ENCODE data around the gene MEIS3. TPM values are rescaled to one million over a fixed set of nuclear protein-coding genes. Genes with fewer than 3 reads are reported as not detected.

The MEIS3 gene
- polyA plus RNA-seq, 1 of the 3 experiments (the other 2 are of a cell fraction) = 69.8 TPM

DNA sequence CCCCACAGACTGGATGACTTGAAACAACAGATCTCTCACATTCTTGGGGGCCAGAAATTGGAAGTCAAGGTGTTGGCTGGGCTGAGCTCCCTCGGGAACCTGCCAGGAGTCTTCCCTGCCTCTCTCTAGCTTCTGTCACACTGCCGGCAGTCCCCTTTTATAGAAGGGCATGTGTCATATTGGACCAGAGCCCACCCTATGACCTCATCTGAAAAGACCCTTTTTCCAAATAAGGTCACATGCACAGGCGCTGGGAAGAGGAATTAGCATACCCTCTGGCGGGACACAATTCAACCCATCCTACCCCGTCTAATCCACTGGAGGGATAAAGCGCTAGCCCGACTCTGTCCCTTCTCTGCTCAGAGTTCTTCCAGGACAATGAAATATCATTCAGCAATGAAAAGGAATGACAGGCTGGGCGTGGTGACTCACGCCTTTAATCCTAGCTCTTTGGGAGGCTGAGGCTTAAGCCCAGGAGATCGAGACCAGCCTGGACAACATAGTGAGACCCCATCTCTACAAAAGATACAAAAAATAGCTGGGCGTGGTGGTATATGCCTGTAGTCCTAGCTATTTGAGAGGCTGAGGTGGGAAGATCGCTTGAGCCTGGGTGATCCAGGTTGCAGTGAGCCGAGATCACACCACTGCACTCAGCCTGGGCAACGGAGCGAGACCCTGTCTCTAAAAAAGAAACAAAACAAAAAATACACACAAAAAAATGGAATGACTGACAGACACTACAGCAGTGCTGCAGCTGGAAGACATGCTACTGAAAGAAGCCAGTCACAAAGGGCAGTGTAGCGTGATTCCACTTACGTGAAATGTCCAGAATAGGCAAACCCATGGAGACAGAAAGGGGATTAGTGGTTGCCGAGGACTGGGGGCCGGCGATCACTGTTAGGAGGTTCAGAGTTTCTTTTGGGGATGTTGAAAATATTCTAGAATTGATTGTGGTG lies 28.5 kb downstream of the MEIS3 start:
- Histone ChIP-seq H3K27ac (ENCODE audit: low read depth in 2 of 2, low read length in 1 of 2) (no peak overlapping the region), H3K4me2 (no peak overlapping the region), H3K4me3 (ENCODE audit: low read depth in 2 of 2, low read length in 1 of 2) (no peak overlapping the region; a peak in 1 of 4 replicates), H3K9me2 (no peaks in the 10 kb centered on the region), H3K79me2 (ENCODE audit: insufficient read depth) (no peaks in the 10 kb centered on the region), H4K20me1 (ENCODE audit: insufficient read depth) (no peaks in the 10 kb centered on the region), H3K9me3 (no peaks in the 10 kb centered on the region), H3K4me1 (ENCODE audit: control insufficient read depth in 1 of 2, insufficient read depth in 2 of 2, low read depth in 1 of 2, low read length in 1 of 2) (no peaks in the 10 kb centered on the region), H3K36me3 (replicated peaks in 1 of 2; ENCODE audit: control insufficient read depth in 1 of 2, insufficient read depth in 2 of 2, low read length in 1 of 2) (no peaks in the 10 kb centered on the region), H2AFZ (ENCODE audit: low read depth) (no peak overlapping the region), H3K9ac (no peak overlapping the region), H3K27me3 (ENCODE audit: insufficient read depth) (no peaks in the 10 kb centered on the region), H3F3A (replicated peaks; ENCODE audit: insufficient read depth) (no peaks in the 10 kb centered on the region)
- POLR2A ChIA-PET = no interaction called here
- DNase-seq = no peak
- 69% methylated on average over 20 of the region's 20 CpGs for WGBS (ENCODE audit: low lambda C conversion rate)
- TF ChIP-seq NFIC (IDR thresholded peaks at IDR 0.05; ENCODE audit: borderline replicate concordance) (no peak), FOXJ3 (CRISPR knock-in tag; IDR thresholded peaks at IDR 0.05) (no peak), RAD21 (IDR thresholded peaks at IDR 0.05; ENCODE audit: low read length) (no peak), JUND (IDR thresholded peaks at IDR 0.05) (no peak), GABPA (IDR thresholded peaks at IDR 0.05; ENCODE audit: low read depth) (no peak), ELF1 (IDR thresholded peaks at IDR 0.05) (no peak), FOXM1 (IDR thresholded peaks at IDR 0.05; ENCODE audit: low read depth) (no peak), FOSL2 (IDR thresholded peaks at IDR 0.05; ENCODE audit: borderline replicate concordance, low read depth) (no peak)
- TF ChIP-seq, protein P1, sequence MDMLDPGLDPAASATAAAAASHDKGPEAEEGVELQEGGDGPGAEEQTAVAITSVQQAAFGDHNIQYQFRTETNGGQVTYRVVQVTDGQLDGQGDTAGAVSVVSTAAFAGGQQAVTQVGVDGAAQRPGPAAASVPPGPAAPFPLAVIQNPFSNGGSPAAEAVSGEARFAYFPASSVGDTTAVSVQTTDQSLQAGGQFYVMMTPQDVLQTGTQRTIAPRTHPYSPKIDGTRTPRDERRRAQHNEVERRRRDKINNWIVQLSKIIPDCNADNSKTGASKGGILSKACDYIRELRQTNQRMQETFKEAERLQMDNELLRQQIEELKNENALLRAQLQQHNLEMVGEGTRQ (IDR thresholded peaks at IDR 0.05; ENCODE audit: borderline replicate concordance, low read depth, low read length) = no peak
- TF ChIP-seq, protein P2, sequence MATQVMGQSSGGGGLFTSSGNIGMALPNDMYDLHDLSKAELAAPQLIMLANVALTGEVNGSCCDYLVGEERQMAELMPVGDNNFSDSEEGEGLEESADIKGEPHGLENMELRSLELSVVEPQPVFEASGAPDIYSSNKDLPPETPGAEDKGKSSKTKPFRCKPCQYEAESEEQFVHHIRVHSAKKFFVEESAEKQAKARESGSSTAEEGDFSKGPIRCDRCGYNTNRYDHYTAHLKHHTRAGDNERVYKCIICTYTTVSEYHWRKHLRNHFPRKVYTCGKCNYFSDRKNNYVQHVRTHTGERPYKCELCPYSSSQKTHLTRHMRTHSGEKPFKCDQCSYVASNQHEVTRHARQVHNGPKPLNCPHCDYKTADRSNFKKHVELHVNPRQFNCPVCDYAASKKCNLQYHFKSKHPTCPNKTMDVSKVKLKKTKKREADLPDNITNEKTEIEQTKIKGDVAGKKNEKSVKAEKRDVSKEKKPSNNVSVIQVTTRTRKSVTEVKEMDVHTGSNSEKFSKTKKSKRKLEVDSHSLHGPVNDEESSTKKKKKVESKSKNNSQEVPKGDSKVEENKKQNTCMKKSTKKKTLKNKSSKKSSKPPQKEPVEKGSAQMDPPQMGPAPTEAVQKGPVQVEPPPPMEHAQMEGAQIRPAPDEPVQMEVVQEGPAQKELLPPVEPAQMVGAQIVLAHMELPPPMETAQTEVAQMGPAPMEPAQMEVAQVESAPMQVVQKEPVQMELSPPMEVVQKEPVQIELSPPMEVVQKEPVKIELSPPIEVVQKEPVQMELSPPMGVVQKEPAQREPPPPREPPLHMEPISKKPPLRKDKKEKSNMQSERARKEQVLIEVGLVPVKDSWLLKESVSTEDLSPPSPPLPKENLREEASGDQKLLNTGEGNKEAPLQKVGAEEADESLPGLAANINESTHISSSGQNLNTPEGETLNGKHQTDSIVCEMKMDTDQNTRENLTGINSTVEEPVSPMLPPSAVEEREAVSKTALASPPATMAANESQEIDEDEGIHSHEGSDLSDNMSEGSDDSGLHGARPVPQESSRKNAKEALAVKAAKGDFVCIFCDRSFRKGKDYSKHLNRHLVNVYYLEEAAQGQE (IDR thresholded peaks at IDR 0.05; ENCODE audit: low read depth, low read length) = no peak
- TF ChIP-seq, protein P3, sequence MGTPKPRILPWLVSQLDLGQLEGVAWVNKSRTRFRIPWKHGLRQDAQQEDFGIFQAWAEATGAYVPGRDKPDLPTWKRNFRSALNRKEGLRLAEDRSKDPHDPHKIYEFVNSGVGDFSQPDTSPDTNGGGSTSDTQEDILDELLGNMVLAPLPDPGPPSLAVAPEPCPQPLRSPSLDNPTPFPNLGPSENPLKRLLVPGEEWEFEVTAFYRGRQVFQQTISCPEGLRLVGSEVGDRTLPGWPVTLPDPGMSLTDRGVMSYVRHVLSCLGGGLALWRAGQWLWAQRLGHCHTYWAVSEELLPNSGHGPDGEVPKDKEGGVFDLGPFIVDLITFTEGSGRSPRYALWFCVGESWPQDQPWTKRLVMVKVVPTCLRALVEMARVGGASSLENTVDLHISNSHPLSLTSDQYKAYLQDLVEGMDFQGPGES (IDR thresholded peaks at IDR 0.05; ENCODE audit: low read depth, low read length) = no peak
- TF ChIP-seq, protein P4, sequence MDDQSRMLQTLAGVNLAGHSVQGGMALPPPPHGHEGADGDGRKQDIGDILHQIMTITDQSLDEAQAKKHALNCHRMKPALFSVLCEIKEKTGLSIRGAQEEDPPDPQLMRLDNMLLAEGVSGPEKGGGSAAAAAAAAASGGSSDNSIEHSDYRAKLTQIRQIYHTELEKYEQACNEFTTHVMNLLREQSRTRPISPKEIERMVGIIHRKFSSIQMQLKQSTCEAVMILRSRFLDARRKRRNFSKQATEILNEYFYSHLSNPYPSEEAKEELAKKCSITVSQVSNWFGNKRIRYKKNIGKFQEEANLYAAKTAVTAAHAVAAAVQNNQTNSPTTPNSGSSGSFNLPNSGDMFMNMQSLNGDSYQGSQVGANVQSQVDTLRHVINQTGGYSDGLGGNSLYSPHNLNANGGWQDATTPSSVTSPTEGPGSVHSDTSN (IDR thresholded peaks at IDR 0.05) = no peak
- CTCF ChIA-PET = interaction anchor here (0.6 to 5.1 kb wide), 53 partner anchors 8 to 806 kb away, joined by 3 to 108 read pairs (median 5); partner anchors contain the start of genes DHX34, MEIS3 and NPAS1

Data from SK-N-SH (cell line).